Measurements from ENCODE around the gene PRR36. TPM values are rescaled to one million over a fixed set of nuclear protein-coding genes. Genes with fewer than 3 reads are reported as not detected.

PRR36 gene
- polyA plus RNA-seq, 3 donors from 2014 or later: not detected

- Mint-ChIP-seq H3K4me3 (no peak overlapping the region), H3K27ac (no peak overlapping the region), H3K9me3 (peaks cover 0 to 1% (median 0%) of the 10 kb centered on the region in 6 donors), H3K36me3 (no peaks in the 10 kb centered on the region), H3K4me1 (no peaks in the 10 kb centered on the region), H3K27me3 (ENCODE audit: low read depth in 3 of 3) (no peaks in the 10 kb centered on the region)
- no peak for DNase-seq
Observed at GRCh38 chr19:7851623-7852500, 22.3 kb downstream of the PRR36 start.

- Mint-ChIP-seq H3K4me3 (no peak overlapping the region), H3K4me1 (no peaks in the 10 kb centered on the region), H3K36me3 (no peaks in the 10 kb centered on the region), H3K9me3 (peaks cover 0 to 1% (median 0%) of the 10 kb centered on the region in 6 donors), H3K27ac (no peak overlapping the region), H3K27me3 (ENCODE audit: low read depth in 3 of 3) (no peaks in the 10 kb centered on the region)
- DNase-seq: no peak
Observed at GRCh38 chr19:7850945-7851622, 23.1 kb downstream of the PRR36 start.

GRCh38 chr19:7850000-7850813 lies 24.0 kb downstream of the PRR36 start:
- no peak overlapping the region for H3K4me3 Mint-ChIP-seq
- no peaks in the 10 kb centered on the region for H3K36me3 Mint-ChIP-seq
- no peak for DNase-seq
- H3K4me1 Mint-ChIP-seq: no peaks in the 10 kb centered on the region
- H3K27me3 Mint-ChIP-seq (ENCODE audit: low read depth in 3 of 3): no peaks in the 10 kb centered on the region
- no peak overlapping the region for H3K27ac Mint-ChIP-seq
- peaks cover 0 to 1% (median 0%) of the 10 kb centered on the region in 6 donors for H3K9me3 Mint-ChIP-seq

- no peak overlapping the region for H3K27ac Mint-ChIP-seq
Observed at GRCh38 chr19:7849631-7849999, 24.6 kb downstream of the PRR36 start.

GRCh38 chr19:7848779-7849457 lies 25.3 kb downstream of the PRR36 start:
- Mint-ChIP-seq H3K36me3 (no peaks in the 10 kb centered on the region), H3K27me3 (ENCODE audit: low read depth in 3 of 3) (peaks cover 0 to 1% (median 0%) of the 10 kb centered on the region in 3 donors), H3K4me1 (no peaks in the 10 kb centered on the region)

More at GRCh38 chr19:7849631-7849999, 24.6 kb downstream of the PRR36 start:
- H3K4me1 Mint-ChIP-seq: no peaks in the 10 kb centered on the region
- no peak overlapping the region for H3K4me3 Mint-ChIP-seq
- H3K9me3 Mint-ChIP-seq: peaks cover 0 to 1% (median 0%) of the 10 kb centered on the region in 6 donors
- DNase-seq: no peak
- no peaks in the 10 kb centered on the region for H3K36me3 Mint-ChIP-seq
- H3K27me3 Mint-ChIP-seq (ENCODE audit: low read depth in 3 of 3): peaks cover 0 to 1% (median 0%) of the 10 kb centered on the region in 3 donors

GRCh38 chr19:7847664-7848063 lies 26.5 kb downstream of the PRR36 start:
- Mint-ChIP-seq H3K36me3 (no peaks in the 10 kb centered on the region), H3K27me3 (ENCODE audit: low read depth in 3 of 3) (peaks cover 0 to 1% (median 0%) of the 10 kb centered on the region in 3 donors), H3K9me3 (peaks cover 0 to 1% (median 0%) of the 10 kb centered on the region in 6 donors), H3K4me1 (no peaks in the 10 kb centered on the region), H3K27ac (no peak overlapping the region), H3K4me3 (no peak overlapping the region)
- DNase-seq: no peak

More at GRCh38 chr19:7848779-7849457, 25.3 kb downstream of the PRR36 start:
- Mint-ChIP-seq H3K4me3 (no peak overlapping the region), H3K27ac (no peak overlapping the region), H3K9me3 (peaks cover 0 to 1% (median 0%) of the 10 kb centered on the region in 6 donors)
- no peak for DNase-seq

- no peak overlapping the region for H3K27ac Mint-ChIP-seq
- peaks cover 0 to 1% (median 0%) of the 10 kb centered on the region in 6 donors for H3K9me3 Mint-ChIP-seq
- H3K36me3 Mint-ChIP-seq: no peaks in the 10 kb centered on the region
- no peak overlapping the region for H3K4me3 Mint-ChIP-seq
- no peak for DNase-seq
- no peaks in the 10 kb centered on the region for H3K4me1 Mint-ChIP-seq
- peaks cover 0 to 1% (median 0%) of the 10 kb centered on the region in 3 donors for H3K27me3 Mint-ChIP-seq (ENCODE audit: low read depth in 3 of 3)
Observed at GRCh38 chr19:7846155-7846646, 28.0 kb downstream of the PRR36 start.

GRCh38 chr19:7845390-7846154 lies 28.6 kb downstream of the PRR36 start:
- peaks cover 0 to 1% (median 0%) of the 10 kb centered on the region in 6 donors for H3K9me3 Mint-ChIP-seq
- H3K27ac Mint-ChIP-seq: no peak overlapping the region
- H3K36me3 Mint-ChIP-seq: no peaks in the 10 kb centered on the region
- H3K27me3 Mint-ChIP-seq (ENCODE audit: low read depth in 3 of 3): peaks cover 0 to 1% (median 0%) of the 10 kb centered on the region in 3 donors
- no peak for DNase-seq
- no peak overlapping the region for H3K4me3 Mint-ChIP-seq
- H3K4me1 Mint-ChIP-seq: no peaks in the 10 kb centered on the region

- no peaks in the 10 kb centered on the region for H3K9me3 Mint-ChIP-seq
- peaks cover 0 to 1% (median 0%) of the 10 kb centered on the region in 3 donors for H3K27me3 Mint-ChIP-seq (ENCODE audit: low read depth in 3 of 3)
- H3K36me3 Mint-ChIP-seq: no peaks in the 10 kb centered on the region
- no peak overlapping the region for H3K27ac Mint-ChIP-seq
- H3K4me3 Mint-ChIP-seq: no peak overlapping the region
- no peaks in the 10 kb centered on the region for H3K4me1 Mint-ChIP-seq
- no peak for DNase-seq
Observed at GRCh38 chr19:7844951-7845350, 29.2 kb downstream of the PRR36 start.

- no peaks in the 10 kb centered on the region for H3K4me1 Mint-ChIP-seq
- H3K27me3 Mint-ChIP-seq (ENCODE audit: low read depth in 3 of 3): peaks cover 0 to 1% (median 0%) of the 10 kb centered on the region in 3 donors
- H3K36me3 Mint-ChIP-seq: no peaks in the 10 kb centered on the region
- H3K4me3 Mint-ChIP-seq: no peak overlapping the region
- H3K27ac Mint-ChIP-seq: no peak overlapping the region
- DNase-seq: no peak
- H3K9me3 Mint-ChIP-seq: no peaks in the 10 kb centered on the region
Observed at GRCh38 chr19:7844405-7844804, 29.8 kb downstream of the PRR36 start.

GRCh38 chr19:7843521-7843920 lies 30.7 kb downstream of the PRR36 start:
- H3K9me3 Mint-ChIP-seq: no peaks in the 10 kb centered on the region
- DNase-seq: no peak

GRCh38 chr19:7842661-7843294 lies 31.4 kb downstream of the PRR36 start:
- H3K4me3 Mint-ChIP-seq: no peak overlapping the region

More at GRCh38 chr19:7843521-7843920, 30.7 kb downstream of the PRR36 start:
- Mint-ChIP-seq H3K27me3 (ENCODE audit: low read depth in 3 of 3) (peaks cover 0 to 1% (median 0%) of the 10 kb centered on the region in 3 donors), H3K36me3 (no peaks in the 10 kb centered on the region), H3K4me3 (no peak overlapping the region), H3K27ac (no peak overlapping the region), H3K4me1 (no peaks in the 10 kb centered on the region)

More at GRCh38 chr19:7842661-7843294, 31.4 kb downstream of the PRR36 start:
- DNase-seq: no peak
- H3K36me3 Mint-ChIP-seq: no peaks in the 10 kb centered on the region
- H3K4me1 Mint-ChIP-seq: no peaks in the 10 kb centered on the region
- peaks cover 0 to 1% (median 0%) of the 10 kb centered on the region in 3 donors for H3K27me3 Mint-ChIP-seq (ENCODE audit: low read depth in 3 of 3)
- H3K9me3 Mint-ChIP-seq: no peaks in the 10 kb centered on the region
- no peak overlapping the region for H3K27ac Mint-ChIP-seq

Data from immature natural killer cell (primary cell).